GM12891 (cell line): ENCODE results near the gene GEMIN7.

ENCODE experiments used
- POLR2A ChIP-seq: IDR thresholded peaks from 2 replicates; pipeline ENCODE4 v1.6.1; 2011; ENCODE audit warnings: low read depth, low read length, control low read depth
- POLR2AphosphoS5 ChIP-seq: IDR thresholded peaks from 2 replicates; pipeline ENCODE4 v1.6.1; 2011; ENCODE audit warnings: low read depth, low read length, control low read depth

DNA sequence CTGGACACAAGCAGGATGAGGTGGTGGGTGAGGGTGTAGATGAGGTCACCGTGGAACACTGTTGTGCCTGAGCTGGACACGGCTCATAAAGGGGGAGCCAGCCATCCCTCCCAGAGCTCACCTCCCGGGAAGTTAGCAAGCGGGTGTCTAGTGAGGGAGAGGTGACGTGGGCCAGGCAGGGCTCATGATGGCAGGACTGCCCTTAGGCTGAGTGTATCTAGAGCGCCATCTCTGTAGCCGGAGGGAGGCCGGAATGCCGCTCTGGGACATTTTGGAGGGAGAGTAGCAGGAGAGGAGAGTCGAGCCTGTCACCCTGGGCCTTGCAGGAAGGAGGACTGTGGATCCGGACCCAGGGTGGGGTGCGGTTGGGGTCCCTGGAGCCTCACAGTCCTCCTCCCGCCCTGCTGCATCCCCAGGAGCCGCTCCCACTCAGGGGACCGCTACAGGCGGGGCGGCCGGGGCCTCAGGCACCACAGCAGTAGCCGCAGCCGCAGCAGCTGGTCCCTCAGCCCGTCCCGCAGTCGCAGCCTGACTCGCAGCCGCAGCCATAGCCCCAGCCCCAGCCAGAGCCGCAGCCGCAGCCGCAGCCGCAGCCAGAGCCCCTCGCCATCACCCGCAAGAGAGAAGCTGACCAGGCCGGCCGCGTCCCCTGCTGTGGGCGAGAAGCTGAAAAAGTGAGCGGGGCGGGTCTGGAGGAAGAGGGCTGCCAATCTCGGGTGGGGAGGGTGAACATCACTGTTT is 12.0 kb upstream of the GEMIN7 start:
- TF ChIP-seq POLR2A (no peak), POLR2AphosphoS5 (no peak)
